ENCODE data around the gene COL2A1.
A peak's percentile ranks its signal among the peaks of the same experiment; 100 is the strongest.

COL2A1 gene

DNA sequence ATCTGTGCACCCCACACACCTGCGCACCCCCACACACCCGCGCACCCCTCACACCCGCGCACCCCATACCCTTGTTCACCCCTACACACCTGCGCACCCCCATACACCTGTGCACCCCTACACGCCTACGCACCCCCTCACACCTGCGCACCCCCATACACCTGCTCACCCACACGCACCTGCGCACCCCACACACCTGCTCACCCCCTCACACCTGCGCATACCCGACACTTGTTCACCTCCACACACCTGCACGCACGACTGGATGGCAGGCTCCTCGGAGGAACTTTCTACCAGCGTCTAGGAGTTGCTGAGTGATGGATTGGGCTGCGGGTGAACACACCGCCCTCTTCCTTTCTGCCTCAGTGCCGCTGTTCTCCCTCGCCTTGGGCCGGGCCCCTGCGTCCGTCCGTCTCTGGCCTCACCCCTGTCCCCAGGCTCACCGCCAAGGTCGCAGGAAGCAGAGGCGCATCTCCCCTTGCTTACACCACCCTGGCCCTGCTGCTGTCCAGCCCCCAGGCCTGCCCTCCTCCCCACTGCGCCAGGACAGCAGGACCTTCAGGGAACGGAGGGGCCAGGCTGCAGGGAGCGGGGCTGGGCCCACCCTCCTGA lies 61.6 kb downstream of the COL2A1 start:
- DNase-seq = no peak

DNA sequence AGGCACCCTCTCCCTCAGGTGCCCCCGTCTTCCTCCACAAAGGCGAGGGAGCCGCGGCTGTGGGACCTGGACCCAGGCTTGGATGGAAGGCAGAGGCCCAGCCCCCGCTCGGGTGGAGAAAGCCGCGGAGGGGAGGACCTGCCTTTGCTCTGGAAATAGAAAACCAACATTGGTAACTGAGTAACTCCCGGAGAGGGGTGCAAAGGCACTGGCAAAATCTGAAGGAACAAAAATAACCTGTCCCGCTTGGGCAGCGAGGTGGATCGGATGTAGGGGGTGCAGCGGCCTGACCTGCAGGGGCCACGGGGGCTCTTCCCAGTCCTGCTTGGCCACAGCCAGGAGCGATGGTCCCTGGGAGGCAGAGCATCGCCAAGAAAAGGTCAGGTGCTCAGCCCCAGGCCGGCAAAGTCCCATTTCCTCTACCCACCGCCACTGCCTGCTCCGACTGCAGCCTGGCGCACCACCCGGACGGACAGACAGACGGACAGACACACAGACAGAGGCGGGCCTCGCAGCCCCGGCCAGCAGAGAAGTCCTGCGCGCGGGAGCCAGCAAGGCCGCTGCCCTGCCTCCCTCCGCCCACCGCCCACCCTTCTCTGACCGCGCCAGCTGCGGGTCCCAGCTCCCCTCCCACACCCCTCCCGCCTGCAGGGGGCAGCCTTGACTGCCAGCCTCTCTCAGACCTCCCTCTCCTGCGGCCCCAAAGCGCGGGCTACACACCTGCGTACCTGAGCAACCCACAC lies 62.2 kb downstream of the COL2A1 start:
- DNase-seq = no peak

DNA sequence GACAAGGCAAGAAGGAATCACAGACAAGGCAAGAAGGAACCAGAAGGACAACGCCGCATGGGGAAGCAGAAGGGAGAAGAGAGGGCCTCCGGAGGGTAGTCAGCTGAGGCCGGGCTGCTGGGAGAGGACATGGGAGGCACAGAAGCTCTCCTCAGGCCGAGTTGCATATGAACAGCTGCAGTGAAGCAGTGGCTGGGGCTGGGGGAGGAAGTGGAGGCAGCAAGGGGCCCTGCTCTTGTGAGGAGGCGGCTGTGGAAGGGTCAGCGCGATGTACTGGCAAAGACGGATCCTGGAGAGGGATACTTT lies 62.8 kb downstream of the COL2A1 start:
- no peak for DNase-seq

DNA sequence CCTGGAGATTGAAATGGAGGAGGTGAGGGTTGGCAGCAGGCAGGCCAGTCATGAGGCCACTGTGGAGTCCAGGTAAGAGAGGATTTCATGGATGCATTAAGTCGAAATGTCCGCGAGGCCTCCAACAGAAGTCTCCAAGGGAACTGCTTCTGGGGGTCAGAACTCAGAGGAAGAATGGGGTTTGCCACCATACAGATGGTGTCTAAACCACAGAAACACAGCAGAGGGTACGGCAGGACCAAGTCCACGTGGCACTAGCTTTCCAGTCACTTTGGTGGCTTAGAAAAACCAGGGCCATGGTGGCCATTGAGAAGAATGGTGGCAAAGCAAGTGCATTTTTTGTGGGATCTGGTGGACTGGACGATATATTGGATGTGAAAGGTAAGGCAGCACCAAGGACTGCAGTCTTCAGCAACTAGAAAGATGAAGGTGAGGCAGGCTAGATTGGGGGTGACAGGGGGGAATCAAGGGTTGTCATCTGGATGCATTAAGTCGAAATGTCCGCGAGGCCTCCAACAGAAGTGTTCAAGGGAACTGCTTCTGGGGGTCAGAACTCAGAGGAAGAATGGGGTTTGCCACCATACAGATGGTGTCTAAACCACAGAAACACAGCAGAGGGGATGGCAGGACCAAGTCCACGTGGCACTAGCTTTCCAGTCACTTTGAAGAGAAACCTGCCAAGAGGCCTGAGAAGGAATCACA lies 63.4 kb downstream of the COL2A1 start:
- DNase-seq = no peak

DNA sequence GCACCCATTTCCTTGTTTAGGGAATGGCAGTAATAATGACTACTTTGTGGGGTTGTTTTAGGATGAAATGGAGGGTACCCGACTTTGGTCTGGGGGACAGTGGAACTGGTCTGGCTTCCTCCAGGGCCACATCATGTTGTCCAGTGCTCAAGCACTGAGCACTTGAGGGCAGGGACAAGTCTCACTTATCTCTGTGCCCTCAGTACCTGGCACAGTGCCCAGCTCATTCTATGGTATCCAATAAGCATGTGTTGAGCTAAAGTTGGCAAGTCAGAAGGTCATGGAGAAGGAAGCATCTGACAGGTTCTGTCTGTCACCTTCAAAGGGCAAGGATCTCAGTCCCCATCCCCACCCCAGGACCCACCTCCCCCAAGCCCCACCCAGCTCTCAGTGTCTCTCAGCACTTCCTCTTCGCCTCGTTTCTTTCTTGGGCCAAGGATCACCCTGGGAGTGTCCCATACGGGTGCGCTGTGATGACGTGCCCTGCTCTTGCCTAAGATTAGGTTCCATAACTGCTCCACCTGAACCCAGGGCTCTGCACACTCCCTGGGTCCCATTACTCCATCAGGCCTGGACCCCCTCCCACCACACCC lies 65.2 kb downstream of the COL2A1 start:
- no peak for DNase-seq

DNA sequence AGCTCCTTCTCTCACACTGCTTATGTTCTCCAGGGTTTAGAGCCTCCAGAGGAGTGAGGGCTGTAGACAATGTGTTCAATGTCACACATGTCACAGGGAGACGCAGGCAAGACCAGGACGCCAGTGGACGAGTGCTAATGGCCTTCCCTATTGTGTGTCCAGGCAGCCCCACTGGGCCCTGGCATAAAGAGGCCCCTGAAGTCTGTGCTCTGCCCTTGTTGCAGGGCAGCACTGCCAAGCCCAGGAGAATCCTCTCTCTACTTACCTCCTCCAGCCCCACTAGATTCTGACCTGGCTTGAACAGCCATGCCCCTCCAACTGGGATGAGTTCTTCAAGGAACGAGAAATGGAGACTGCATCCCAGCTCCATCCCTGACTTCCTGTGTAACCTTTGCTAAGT lies 65.7 kb downstream of the COL2A1 start:
- no peak for DNase-seq

DNA sequence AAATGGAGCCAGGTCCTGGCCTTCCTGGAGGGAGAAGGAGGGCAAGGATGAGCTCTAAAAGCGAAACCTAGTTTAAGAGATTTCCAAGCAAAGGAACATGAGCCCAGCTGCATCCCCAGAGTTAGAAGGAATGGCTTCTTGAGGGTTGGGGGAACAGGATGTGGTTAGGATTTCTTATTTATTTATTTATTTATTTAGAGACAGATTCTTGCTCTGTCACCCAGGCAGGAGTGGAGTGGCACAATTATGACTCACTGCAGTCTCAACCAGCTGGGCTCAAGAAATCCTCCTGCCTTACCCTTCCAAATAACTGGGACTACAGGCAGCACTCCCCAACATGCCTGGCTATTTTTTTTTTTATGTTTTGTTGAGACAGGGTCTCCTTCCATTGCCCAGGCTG lies 66.2 kb downstream of the COL2A1 start:
- peak; percentile 67 for DNase-seq

DNA sequence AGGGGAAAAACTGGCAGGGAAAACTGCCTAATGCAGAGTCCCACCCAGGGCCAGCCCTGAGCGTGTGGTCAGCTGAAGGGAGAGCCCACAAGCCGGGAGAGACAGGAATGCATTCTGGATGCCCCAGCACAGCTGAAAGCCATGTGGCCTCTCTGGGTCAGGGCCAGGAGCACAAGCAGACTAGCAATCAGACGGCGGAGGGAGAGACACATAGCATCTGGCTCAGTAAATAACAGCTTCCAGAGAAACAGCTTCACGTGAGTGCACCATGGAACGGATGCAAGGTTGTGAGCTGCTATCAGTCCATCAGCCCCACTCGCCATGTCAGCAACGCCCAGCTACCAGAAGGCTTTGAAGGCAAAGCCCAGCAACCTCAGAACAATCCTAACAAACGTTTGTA lies 69.1 kb downstream of the COL2A1 start:
- DNase-seq = peak; percentile 58

DNA sequence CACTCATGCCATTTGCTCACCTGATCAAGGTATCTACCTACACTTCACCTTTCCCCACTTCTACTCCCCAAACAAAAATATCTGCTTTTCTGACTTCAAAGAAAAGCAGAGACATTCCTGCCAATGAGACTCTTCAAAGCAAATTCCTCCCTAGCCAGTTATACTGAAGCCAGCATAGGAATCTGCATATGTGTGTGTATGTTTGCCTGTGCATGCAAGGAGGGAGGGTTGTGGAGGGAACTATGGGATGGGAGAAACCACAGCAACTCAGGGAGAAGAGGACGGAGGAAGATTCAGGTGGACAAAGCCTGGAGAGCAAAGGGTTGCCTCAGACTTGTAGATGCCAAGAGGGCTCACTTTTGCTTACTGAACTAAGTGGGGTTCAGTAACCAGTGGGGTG lies 73.1 kb downstream of the COL2A1 start:
- no peak for DNase-seq

DNA sequence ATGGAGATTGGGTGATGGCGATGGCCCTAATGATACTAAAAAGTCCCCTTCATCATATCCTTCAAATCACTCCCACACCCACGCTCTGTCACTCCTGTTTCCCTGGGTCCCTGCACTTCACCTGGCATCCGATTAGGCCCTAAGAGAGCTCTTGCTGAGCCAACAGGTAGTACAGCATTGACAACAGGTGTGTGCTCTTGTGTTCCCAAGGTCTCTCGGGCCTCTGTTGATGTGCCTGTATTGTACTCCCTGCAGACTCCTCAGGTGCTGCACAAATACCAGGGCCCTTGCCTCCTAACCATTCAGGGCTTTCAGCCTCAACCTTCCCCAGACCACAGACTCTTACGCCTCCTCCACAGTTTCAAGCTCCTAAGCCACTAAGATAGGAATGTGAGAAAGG lies 73.6 kb downstream of the COL2A1 start:
- no peak for DNase-seq

DNA sequence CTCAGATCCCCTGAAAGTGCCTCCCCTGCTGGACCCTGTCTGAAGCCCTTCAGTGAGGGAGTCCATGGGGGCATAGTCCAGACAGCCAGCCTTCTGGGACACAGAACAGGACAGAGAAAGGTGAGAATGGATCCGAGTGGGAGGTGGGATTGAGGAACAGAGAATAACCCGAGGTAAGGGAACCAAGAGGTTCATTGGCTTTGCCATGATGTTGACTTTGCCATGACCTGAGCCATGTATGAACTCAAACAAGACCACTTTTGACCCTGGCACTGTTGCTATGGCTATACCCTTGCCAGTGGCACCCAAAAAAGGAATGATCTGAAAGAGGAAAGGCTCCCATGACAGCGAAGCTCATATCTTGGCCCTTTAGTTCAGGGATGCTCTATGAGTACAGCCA lies 76.9 kb downstream of the COL2A1 start:
- no peak for DNase-seq
